H1 (cell line): ENCODE measurements around the gene SNRNP70. TPM values are rescaled to one million over a fixed set of nuclear protein-coding genes. Genes with fewer than 3 reads are reported as not detected.

Experiments used
- CTCF ChIA-PET: fragments of 300-600 bp; sonication (Branson Sonifier 250); formaldehyde crosslinking; loops from one replicate; lab custom pipeline; 2021; ENCODE audit not compliant: partially characterized antibody; lab: Charles Lee
- POLR2A ChIA-PET: fragments of 300-600 bp; sonication (Branson Sonifier 250); formaldehyde crosslinking; loops from one replicate; lab custom pipeline; 2021; ENCODE audit warnings: inconsistent platforms; ENCODE audit not compliant: partially characterized antibody; lab: Charles Lee
- DNase-seq, 2 experiments: peaks; one replicate each; pipeline versions ENCODE4 v3.0.0 to v3.0.0-alpha.2; 2010 to 2022; ENCODE audit warnings: low spot score in 2 of 2, low read depth in 1 of 2, mixed read lengths in 1 of 2
- FAIRE-seq: peaks from 2 replicates; lab custom pipeline; 2011; peaks lifted over from hg19 to GRCh38; lab: Jason Lieb, UNC
- H2AFZ ChIP-seq: 2 replicates; pipeline ENCODE4 v1.8.1; 2012; ENCODE audit warnings: low read length, inconsistent platforms
- H2AK5ac ChIP-seq: 2 replicates; pipeline ENCODE4 v1.6.1; 2013; ENCODE audit warnings: low read depth, low read length
- H2BK120ac ChIP-seq: replicated peaks from 2 replicates; pipeline ENCODE3; 2013; ENCODE audit warnings: low read depth, low read length, inconsistent platforms
- H2BK12ac ChIP-seq: 2 replicates; pipeline ENCODE4 v1.6.1; 2013; ENCODE audit warnings: low read depth, low read length
- H2BK15ac ChIP-seq: 2 replicates; pipeline ENCODE4 v1.6.1; 2013; ENCODE audit warnings: low read length
- H2BK20ac ChIP-seq: 2 replicates; pipeline ENCODE4 v1.6.1; 2013; ENCODE audit warnings: low read length
- H2BK5ac ChIP-seq: 2 replicates; pipeline ENCODE4 v1.6.1; 2013; ENCODE audit warnings: low read depth, low read length
- H3K14ac ChIP-seq: 2 replicates; pipeline ENCODE4 v1.6.1; 2013; ENCODE audit warnings: inconsistent platforms; ENCODE audit not compliant: insufficient read length
- H3K18ac ChIP-seq: 2 replicates; pipeline ENCODE4 v1.6.1; 2013; ENCODE audit warnings: low read length; ENCODE audit errors: extremely low read depth
- H3K23ac ChIP-seq: 2 replicates; pipeline ENCODE4 v1.6.1; 2013; ENCODE audit warnings: inconsistent platforms; ENCODE audit not compliant: insufficient read length
- H3K23me2 ChIP-seq: 2 replicates; pipeline ENCODE4 v1.6.1; 2013; ENCODE audit warnings: low read depth, low read length
- H3K27ac ChIP-seq: 2 replicates; pipeline ENCODE4 v1.6.1; 2011; ENCODE audit warnings: low read depth, low read length, inconsistent platforms
- H3K27me3 ChIP-seq, 4 experiments: replicated peaks in 1 of 4; 1 replicate in 1 of 4; 2 replicates in 3 of 4; pipeline versions ENCODE4 v1.6.1 to v1.8.1; 2011 to 2013; ENCODE audit warnings: low read length in 3 of 4, mild to moderate bottlenecking in 3 of 4, inconsistent platforms in 2 of 4, mixed read lengths in 2 of 4, moderate library complexity in 1 of 4; ENCODE audit not compliant: control insufficient read depth in 3 of 4, insufficient read depth in 3 of 4; ENCODE audit errors: extremely low read depth in 1 of 4
- H3K36me3 ChIP-seq, 4 experiments: 2 replicates each; pipeline versions ENCODE4 v1.6.1 to v1.8.1; 2011 to 2013; ENCODE audit warnings: mild to moderate bottlenecking in 4 of 4, low read length in 3 of 4, moderate library complexity in 2 of 4, control low read depth in 1 of 4, inconsistent platforms in 1 of 4; ENCODE audit not compliant: insufficient read depth in 4 of 4, control insufficient read depth in 2 of 4
- H3K4ac ChIP-seq: replicated peaks from 2 replicates; pipeline ENCODE3; 2013; ENCODE audit warnings: low read length, low read depth, mixed read lengths, inconsistent platforms; ENCODE audit not compliant: insufficient read length
- H3K4me1 ChIP-seq, 4 experiments: replicated peaks in 1 of 4; 1 replicate in 1 of 4; 2 replicates in 3 of 4; pipeline versions ENCODE4 v1.6.1 to v1.8.1; 2011 to 2013; ENCODE audit warnings: low read length in 3 of 4, inconsistent platforms in 2 of 4, mixed read lengths in 1 of 4; ENCODE audit not compliant: insufficient read depth in 4 of 4, control insufficient read depth in 3 of 4
- H3K4me2 ChIP-seq, 2 experiments: 2 replicates each; pipeline versions ENCODE4 v1.6.1 to v1.8.1; 2011 to 2013; ENCODE audit warnings: low read depth in 2 of 2, low read length in 2 of 2, control low read depth in 1 of 2, inconsistent platforms in 1 of 2, mild to moderate bottlenecking in 1 of 2; ENCODE audit not compliant: insufficient read depth in 1 of 2
- H3K4me3 ChIP-seq, 4 experiments: fragments of 200-600, 300-600 bp in 1 of 4; sonication (generic), shearing (Covaris generic), sonication (Bioruptor Twin) in 1 of 4; 2 replicates each; pipeline versions ENCODE4 v1.5.1 to v1.8.1; 2011 to 2016; ENCODE audit warnings: low read length in 4 of 4, low read depth in 3 of 4, control low read depth in 2 of 4, inconsistent platforms in 2 of 4, mild to moderate bottlenecking in 2 of 4, mixed read lengths in 1 of 4, moderate library complexity in 1 of 4; ENCODE audit not compliant: insufficient read depth in 2 of 4; ENCODE audit errors: extremely low read depth in 1 of 4
- H3K56ac ChIP-seq: replicated peaks from 2 replicates; pipeline ENCODE3; 2013; ENCODE audit warnings: low read depth, mild to moderate bottlenecking, mixed read lengths, low read length, inconsistent platforms; ENCODE audit not compliant: insufficient read length
- H3K79me1 ChIP-seq: 2 replicates; pipeline ENCODE4 v1.6.1; 2013; ENCODE audit warnings: low read depth, low read length, control low read depth
- H3K79me2 ChIP-seq, 2 experiments: 2 replicates each; pipeline versions ENCODE4 v1.6.1 to v1.8.1; 2012 to 2013; ENCODE audit warnings: low read length in 2 of 2, mild to moderate bottlenecking in 2 of 2, inconsistent platforms in 1 of 2; ENCODE audit not compliant: insufficient read depth in 2 of 2, control insufficient read depth in 1 of 2
- H3K9ac ChIP-seq, 4 experiments: replicated peaks in 1 of 4; 1 replicate in 1 of 4; 2 replicates in 3 of 4; pipeline versions ENCODE4 v1.6.1 to v1.8.1; 2011 to 2013; ENCODE audit warnings: low read depth in 3 of 4, low read length in 3 of 4, control low read depth in 2 of 4, mild to moderate bottlenecking in 2 of 4, moderate library complexity in 2 of 4, inconsistent platforms in 1 of 4; ENCODE audit errors: extremely low read depth in 1 of 4
- H3K9me3 ChIP-seq, 2 experiments: 2 replicates each; pipeline versions ENCODE4 v1.6.1 to v1.8.1; 2012 to 2013; ENCODE audit warnings: mild to moderate bottlenecking in 2 of 2, moderate library complexity in 2 of 2, control low read depth in 1 of 2, inconsistent platforms in 1 of 2, low read depth in 1 of 2, low read length in 1 of 2, mixed read lengths in 1 of 2; ENCODE audit not compliant: insufficient read depth in 2 of 2
- H4K20me1 ChIP-seq, 2 experiments: replicated peaks in 1 of 2; 2 replicates each; pipeline versions ENCODE3 to v1.8.1; 2011 to 2013; ENCODE audit warnings: inconsistent platforms in 2 of 2, low read length in 2 of 2, mild to moderate bottlenecking in 1 of 2; ENCODE audit not compliant: insufficient read depth in 2 of 2, control insufficient read depth in 1 of 2
- H4K5ac ChIP-seq: 2 replicates; pipeline ENCODE4 v1.6.1; 2013; ENCODE audit warnings: low read length, low read depth, mixed read lengths, inconsistent platforms; ENCODE audit not compliant: insufficient read length
- H4K8ac ChIP-seq: 2 replicates; pipeline ENCODE4 v1.8.0; 2013; ENCODE audit warnings: mild to moderate bottlenecking, moderate library complexity, low read length, inconsistent platforms; ENCODE audit not compliant: insufficient read depth; ENCODE audit errors: extremely low read depth
- H4K91ac ChIP-seq: replicated peaks from 2 replicates; pipeline ENCODE3; 2013; ENCODE audit warnings: low read length, mixed read lengths, inconsistent platforms; ENCODE audit not compliant: insufficient read length
- CHD2 ChIP-seq: IDR thresholded peaks from 2 replicates; pipeline ENCODE4 v1.6.1; 2012; ENCODE audit warnings: low read length, improper control_type of control experiment
- EGR1 ChIP-seq: IDR thresholded peaks from 2 replicates; pipeline ENCODE4 v1.6.1; 2011; ENCODE audit warnings: low read depth, low read length, borderline replicate concordance
- HDAC2 ChIP-seq, 2 experiments: fragments of 300-600 bp in 1 of 2; sonication (generic) in 1 of 2; IDR thresholded peaks; 2 replicates each; pipeline ENCODE4 v1.6.1; 2011 to 2012; ENCODE audit warnings: low read depth in 2 of 2, low read length in 2 of 2, mild to moderate bottlenecking in 2 of 2, moderate library complexity in 2 of 2, borderline replicate concordance in 1 of 2, inconsistent platforms in 1 of 2
- KDM4A ChIP-seq: IDR thresholded peaks from one replicate; pipeline ENCODE4 v1.7.1; 2012; ENCODE audit warnings: low read depth, mild to moderate bottlenecking, moderate library complexity, low read length, inconsistent platforms; ENCODE audit not compliant: severe bottlenecking
- POLR2AphosphoS5 ChIP-seq: IDR thresholded peaks from 2 replicates; pipeline ENCODE4 v1.6.1; 2011; ENCODE audit warnings: low read depth, low read length
- SAP30 ChIP-seq: fragments of 300-600 bp; sonication (generic); IDR thresholded peaks from 2 replicates; pipeline ENCODE4 v1.7.1; 2012; ENCODE audit warnings: low read length, moderate library complexity, mild to moderate bottlenecking, inconsistent platforms; ENCODE audit not compliant: insufficient read depth, insufficient replicate concordance
- SUZ12 ChIP-seq: fragments of 200-600 bp; sonication (generic); IDR thresholded peaks from 2 replicates; pipeline ENCODE4 v1.6.1; 2012; ENCODE audit warnings: mild to moderate bottlenecking, inconsistent platforms, low read length, moderate library complexity, mixed read lengths
- USF2 ChIP-seq: IDR thresholded peaks from 2 replicates; pipeline ENCODE4 v1.6.1; 2011; ENCODE audit warnings: low read length, improper control_type of control experiment
- WGBS, 2 experiments: shearing (Covaris generic) in 1 of 2; methylation state at CpG; one replicate each; pipeline versions ENCODE4 v1.1.6 to v1.1.7; 2013 to 2015; ENCODE audit warnings: low lambda C conversion rate in 2 of 2, mixed read lengths in 2 of 2, inconsistent platforms in 1 of 2, low coverage in 1 of 2, missing lambda C conversion rate in 1 of 2; ENCODE audit not compliant: insufficient replicate concordance in 2 of 2, insufficient coverage in 1 of 2, insufficient read length in 1 of 2; ENCODE audit errors: extremely low coverage in 1 of 2, missing lambda C conversion rate in 1 of 2; 5-methylcytosine and 5-hydroxymethylcytosine counted together
- polyA plus RNA-seq, 7 experiments: library from polyadenylated mRNA; depleted of rRNA in 3 of 7; stranded (reverse) in 5 of 7; unstranded in 2 of 7; fragments of >200 nt in 5 of 7; fragments of 200-250 nt in 2 of 7; gene quantifications; 1 replicate in 5 of 7; 2 replicates in 1 of 7; 4 replicates in 1 of 7; pipeline versions ENCODE4 v1.2.1 to v1.2.3, GENCODE V29; 2011 to 2013; ENCODE audit warnings: missing spikeins in 2 of 7, mixed read lengths in 2 of 7
- total RNA-seq: library from RNA; stranded (reverse); fragmentation: NEBNext Ultra II Directional; extraction: Animal tissue kit (Norgen Biotek cat#: 25700); gene quantifications from 2 replicates; pipeline ENCODE4 v1.2.1, GENCODE V29; 2021

The SNRNP70 gene
- total and polyA plus RNA-seq, 2 of the 8 experiments (the other 6 are each of a cell fraction or from before 2014, with no cell fraction given), result 231 to 235 TPM

GRCh38 chr19:49091391-49092038 lies 6.3 kb downstream of the SNRNP70 start:
- no peak overlapping the region for H3K9ac ChIP-seq
- peaks cover 19% of the 10 kb centered on the region for H3K79me1 ChIP-seq
- no peak overlapping the region for H3K23ac ChIP-seq
- peaks cover 34 to 76% (median 52%) of the 10 kb centered on the region in 4 experiments for H3K36me3 ChIP-seq
- no peak overlapping the region for H4K91ac ChIP-seq
- no peak overlapping the region for H3K4me2 ChIP-seq
- 93% methylated on average over 17 of the region's 17 CpGs; no CpG with 5 or more reads in 1 of the 2 experiments for WGBS, 2 experiments
- no peak overlapping the region for H2BK20ac ChIP-seq
- H4K5ac ChIP-seq, result no peak overlapping the region
- H4K20me1 ChIP-seq, result peaks cover 30 to 42% of the 10 kb centered on the region in 2 experiments
- H3K4me3 ChIP-seq, result no peak overlapping the region
- H3K14ac ChIP-seq, result no peak overlapping the region
- DNase-seq (no peak), FAIRE-seq (no peak)
- H3K4ac ChIP-seq, result no peak overlapping the region
- H2BK5ac ChIP-seq, result no peak overlapping the region
- no peak overlapping the region for H3K56ac ChIP-seq
- H2BK120ac ChIP-seq, result no peak overlapping the region
- CTCF ChIA-PET, result interaction anchor here (0.7 to 1.6 kb wide), 2 partner anchors 18 to 55 kb away, joined by 4 to 5 read pairs; no protein-coding TSS in a partner anchor
- H3K23me2 ChIP-seq, result no peaks in the 10 kb centered on the region
- H3K9me3 ChIP-seq, result no peaks in the 10 kb centered on the region
- no peak for TF ChIP-seq CHD2
- no peak for TF ChIP-seq SAP30
- TF ChIP-seq KDM4A, result no peak
- TF ChIP-seq SUZ12, result no peak
- no peak for TF ChIP-seq EGR1
- TF ChIP-seq HDAC2 (IDR thresholded peaks at IDR 0.05; ENCODE audit: borderline replicate concordance in 1 of 2, low read depth in 2 of 2, low read length in 2 of 2), result no peak
- TF ChIP-seq USF2, result no peak
- no peak for TF ChIP-seq POLR2AphosphoS5
- no peak overlapping the region for H3K27ac ChIP-seq
- no peak overlapping the region for H2BK15ac ChIP-seq
- H2AFZ ChIP-seq, result no peak overlapping the region
- no peak overlapping the region for H3K18ac ChIP-seq
- POLR2A ChIA-PET, result interaction anchor here (0.6 to 10.1 kb wide), 4 partner anchors 15 to 50 kb away, joined by 3 to 67 read pairs (median 4); partner anchors contain the start of gene LIN7B
- peaks cover 25 to 66% of the 10 kb centered on the region in 2 experiments for H3K79me2 ChIP-seq
- H3K4me1 ChIP-seq, result peaks cover under 1 to 2% (median under 1%) of the 10 kb centered on the region in 4 experiments
- H2BK12ac ChIP-seq, result no peak overlapping the region
- no peak overlapping the region for H2AK5ac ChIP-seq
- no peak overlapping the region for H4K8ac ChIP-seq
- H3K27me3 ChIP-seq, result no peaks in the 10 kb centered on the region
